COLO829 (cell line): ENCODE measurements around the gene MED31.
"Not testable (repeated sequence)": the region's sequence is repeated elsewhere in the genome, so short reads cannot be mapped to it uniquely, and the experiment has no call there.

Source experiments
- DNase-seq: peaks from one replicate; pipeline ENCODE4 v3.0.0; 2012; ENCODE audit warnings: low spot score

MED31 gene

GRCh38 chr17:6677158-6677831 is 25.9 kb upstream of the MED31 start:
- no peak for DNase-seq

DNA sequence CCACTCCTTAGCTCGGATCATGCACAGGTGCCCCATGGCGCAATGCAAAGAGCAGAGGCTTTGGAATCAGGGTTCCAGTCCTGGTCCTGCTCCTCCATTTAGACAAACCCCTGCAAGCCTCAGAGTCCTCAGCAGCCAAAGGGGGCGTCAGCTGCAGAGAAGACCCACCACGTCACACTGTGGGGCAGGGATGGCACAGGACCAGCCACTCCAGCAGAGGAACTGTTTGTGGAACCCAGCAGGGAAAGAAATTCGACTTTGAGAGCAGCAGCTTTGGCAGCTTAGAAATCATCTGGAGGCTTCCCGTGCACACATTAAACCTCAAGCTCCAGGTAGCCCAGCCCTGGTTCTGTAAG is 25.4 kb upstream of the MED31 start:
- no peak for DNase-seq

- DNase-seq = no peak
Observed at GRCh38 chr17:6675201-6675825, 23.9 kb upstream of the MED31 start.

DNA sequence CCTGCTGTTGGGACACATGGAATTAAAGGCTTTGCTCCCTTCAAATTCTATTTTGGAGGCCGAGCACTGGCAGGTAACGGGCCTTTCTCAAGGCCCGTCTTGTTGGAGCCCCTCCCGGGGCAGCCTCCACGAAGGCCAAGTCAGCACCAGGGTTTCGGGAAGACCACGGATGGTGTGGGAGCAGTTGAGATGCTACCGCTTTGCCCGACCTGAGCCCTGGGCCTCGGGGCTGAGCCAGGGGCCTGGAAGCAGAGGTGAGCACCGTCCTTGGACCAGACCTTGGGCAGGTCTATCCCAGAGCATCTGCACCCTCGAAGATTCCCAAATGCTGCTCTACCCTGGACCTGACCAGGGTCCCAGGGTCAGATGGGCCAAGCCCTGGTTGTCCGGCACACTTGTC is 23.2 kb upstream of the MED31 start:
- DNase-seq = no peak

DNA sequence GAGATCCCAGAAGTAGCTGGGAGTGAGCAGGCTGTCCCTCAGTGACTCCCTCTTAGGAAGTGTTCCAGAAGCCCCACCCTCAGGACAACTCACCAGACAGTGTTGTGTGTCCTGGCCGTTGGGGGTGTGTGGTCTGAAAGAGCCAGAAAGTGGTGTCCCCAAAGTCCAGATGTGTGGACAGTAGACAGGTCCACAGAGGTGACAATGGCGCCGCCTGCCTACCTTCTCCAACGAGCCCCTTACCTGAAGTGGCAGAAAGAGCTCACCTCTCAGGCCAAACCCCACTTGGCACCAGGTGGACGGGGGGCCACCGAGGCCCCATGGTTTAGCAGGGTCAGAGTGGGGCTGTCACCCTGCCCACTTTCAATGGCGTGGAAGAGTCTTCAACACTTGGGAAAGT is 20.0 kb upstream of the MED31 start:
- no peak for DNase-seq

- DNase-seq = no peak
Observed at GRCh38 chr17:6670999-6671398, 19.6 kb upstream of the MED31 start.

GRCh38 chr17:6670571-6670970 is 19.2 kb upstream of the MED31 start:
- no peak for DNase-seq

- no peak for DNase-seq
Observed at GRCh38 chr17:6669479-6670212, 18.2 kb upstream of the MED31 start.

DNA sequence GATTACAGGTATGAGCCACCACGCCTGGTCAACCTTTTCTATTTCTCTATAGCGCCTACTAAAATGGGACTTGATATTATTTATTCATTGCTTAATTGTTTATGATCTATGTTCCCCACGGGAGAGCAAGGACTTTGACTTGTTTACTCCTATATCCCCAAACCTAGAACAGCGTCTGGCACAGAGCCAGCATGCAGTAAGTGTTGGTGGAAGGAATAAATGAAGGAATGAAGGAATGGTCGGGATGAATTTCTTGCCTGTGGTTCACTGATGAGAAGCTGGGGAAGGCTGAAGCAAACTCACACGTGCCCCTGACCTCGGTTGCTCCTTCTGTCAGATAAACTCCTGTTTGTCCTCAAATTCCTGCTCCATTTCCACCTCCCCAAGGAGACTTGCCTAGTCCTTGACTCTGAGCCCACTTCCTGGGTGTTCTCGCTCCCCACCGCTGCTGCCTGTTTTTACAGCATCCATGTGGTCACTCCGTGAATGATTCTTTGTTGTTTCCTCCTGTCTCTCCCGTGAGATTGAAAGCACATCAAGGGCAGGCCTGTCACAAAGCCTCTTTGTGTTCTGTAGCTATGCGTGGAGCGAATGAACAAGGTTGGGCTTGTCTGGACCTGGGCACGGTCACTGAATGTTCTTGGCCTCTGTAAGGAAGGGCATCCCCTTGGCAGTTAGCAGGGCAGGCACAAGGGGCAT is 17.5 kb upstream of the MED31 start:
- DNase-seq = peak; percentile 93

GRCh38 chr17:6668219-6668618 is 16.8 kb upstream of the MED31 start:
- DNase-seq = no peak

- no peak for DNase-seq
Observed at GRCh38 chr17:6667516-6667915, 16.1 kb upstream of the MED31 start.

GRCh38 chr17:6666557-6666956 is 15.2 kb upstream of the MED31 start:
- DNase-seq = no peak

GRCh38 chr17:6666077-6666521 is 14.7 kb upstream of the MED31 start:
- DNase-seq = peak; percentile 86

DNA sequence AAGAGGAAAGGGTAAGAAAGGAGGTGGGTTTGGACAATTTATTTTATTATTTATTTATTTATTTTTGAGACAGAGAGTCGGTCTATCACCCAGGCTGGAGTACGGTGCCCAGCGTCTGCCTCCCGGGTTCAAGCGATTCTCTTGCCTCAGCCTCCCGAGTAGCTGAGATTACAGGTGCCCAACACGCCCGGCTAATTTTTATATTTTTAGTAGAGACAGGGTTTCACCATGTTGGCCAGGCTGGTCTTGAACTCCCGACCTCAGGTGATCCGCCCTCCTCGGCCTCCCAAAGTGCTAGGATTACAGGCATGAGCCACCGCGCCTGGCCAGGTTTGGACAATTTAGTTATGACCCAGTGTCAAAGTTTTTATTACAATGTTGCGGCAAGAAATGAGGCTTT is 11.8 kb upstream of the MED31 start:
- DNase-seq = not testable (repeated sequence)

- DNase-seq = no peak
Observed at GRCh38 chr17:6661464-6661848, 10.1 kb upstream of the MED31 start.

DNA sequence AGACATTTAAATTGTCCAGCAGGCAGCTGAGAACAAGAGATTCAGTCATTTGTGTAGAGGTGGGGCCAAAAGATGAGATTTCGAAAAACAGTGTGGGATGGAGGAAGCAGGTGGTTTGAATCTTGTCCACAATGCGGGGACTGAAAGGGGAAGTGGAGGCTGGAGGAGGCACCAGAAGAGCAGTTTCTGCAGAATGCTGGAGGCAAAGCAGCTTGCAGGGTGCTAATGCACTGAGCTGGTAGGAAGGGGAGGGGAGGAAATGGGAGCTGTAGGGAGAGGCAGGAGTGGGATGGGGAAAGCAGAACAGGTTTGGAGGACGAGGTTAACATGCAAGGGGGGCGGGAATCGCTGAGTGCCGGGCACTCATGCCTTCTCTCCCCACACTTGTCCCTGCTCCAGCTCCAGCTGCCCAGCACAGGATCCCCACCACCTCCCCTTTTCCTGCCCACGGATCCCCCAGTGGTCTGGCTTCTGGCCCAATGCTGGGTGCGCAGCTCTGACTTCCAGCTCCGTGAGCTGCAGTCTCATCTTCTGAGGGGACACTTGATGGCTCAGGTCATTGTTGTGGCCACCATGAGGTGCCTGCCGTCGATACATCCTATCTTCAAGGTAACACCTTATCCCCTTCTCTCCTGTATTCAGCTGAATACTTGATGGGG is 9.5 kb upstream of the MED31 start:
- no peak for DNase-seq

- DNase-seq = no peak
Observed at GRCh38 chr17:6660101-6660500, 8.7 kb upstream of the MED31 start.

GRCh38 chr17:6658411-6658810 is 7.0 kb upstream of the MED31 start:
- DNase-seq = not testable (repeated sequence)

- no peak for DNase-seq
Observed at GRCh38 chr17:6657633-6658287, 6.4 kb upstream of the MED31 start.

DNA sequence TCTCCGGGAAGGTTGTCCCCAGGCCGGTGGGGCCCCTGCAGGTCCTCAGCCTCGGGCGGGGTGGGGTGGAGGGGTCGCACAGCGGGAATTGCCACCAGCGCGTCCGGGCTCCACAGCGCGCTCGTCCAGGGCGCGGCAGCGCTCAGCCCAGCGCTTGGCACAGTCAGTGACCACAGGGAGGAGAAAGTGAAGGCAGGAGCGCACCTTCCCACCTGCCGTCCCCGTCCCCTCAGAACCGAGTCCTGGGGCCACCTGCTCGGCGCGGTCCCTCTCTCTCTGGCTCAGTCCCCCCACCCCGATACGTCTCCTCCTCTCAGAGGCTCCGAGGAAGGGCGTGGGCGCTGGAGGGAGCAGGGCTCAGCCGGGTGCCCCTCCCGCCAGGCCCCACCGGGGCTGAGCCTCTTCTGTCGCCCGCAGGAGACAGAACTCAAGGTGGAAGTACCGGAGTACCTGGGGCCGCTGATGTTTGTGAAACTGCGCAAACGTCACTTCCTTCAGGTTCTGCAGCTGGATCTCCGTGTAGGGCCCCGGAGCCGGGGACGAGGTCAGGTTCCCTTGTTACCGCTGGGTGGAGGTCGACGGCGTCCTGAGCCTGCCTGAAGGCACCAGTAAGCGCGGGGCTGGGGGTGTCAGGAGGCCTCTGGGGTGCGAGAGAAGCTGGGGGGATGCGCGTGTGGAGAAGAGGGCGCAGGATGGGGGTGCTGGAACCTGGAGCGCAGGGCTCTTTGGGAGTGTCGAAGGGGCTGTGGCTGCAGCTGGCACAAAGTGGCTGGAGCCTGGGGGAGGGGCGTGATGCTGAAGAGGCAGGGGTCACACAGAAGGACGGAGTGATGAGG is 5.6 kb upstream of the MED31 start:
- not testable (repeated sequence) for DNase-seq
